IPS DF 6.9 (cell line): ENCODE results near the gene COX17.

Experiments used
- DNase-seq: peaks from one replicate; pipeline ENCODE4 v3.0.0-alpha.2; 2013; ENCODE audit warnings: low read depth, low spot score
- H3K27ac ChIP-seq: one replicate; pipeline ENCODE4 v1.5.1; 2013; ENCODE audit warnings: low read length, control low read depth
- H3K27me3 ChIP-seq: 2 replicates; pipeline ENCODE4 v1.6.1; 2013; ENCODE audit warnings: mild to moderate bottlenecking, low read length; ENCODE audit not compliant: control insufficient read depth, insufficient read depth
- H3K36me3 ChIP-seq: 2 replicates; pipeline ENCODE4 v1.6.1; 2013; ENCODE audit warnings: low read length; ENCODE audit not compliant: control insufficient read depth, insufficient read depth
- H3K4me1 ChIP-seq: 2 replicates; pipeline ENCODE4 v1.6.1; 2013; ENCODE audit warnings: low read length; ENCODE audit not compliant: control insufficient read depth, insufficient read depth
- H3K4me3 ChIP-seq: 2 replicates; pipeline ENCODE4 v1.5.1; 2013; ENCODE audit warnings: mild to moderate bottlenecking, low read length
- H3K9me3 ChIP-seq: 2 replicates; pipeline ENCODE4 v1.6.1; 2013; ENCODE audit warnings: low read length, inconsistent platforms; ENCODE audit not compliant: control insufficient read depth, insufficient read depth
- WGBS: extraction: QIAGEN DNeasy Blood & Tissue Kit; methylation state at CpG from one replicate; pipeline ENCODE4 v1.1.7; 2013; ENCODE audit warnings: mixed read lengths, missing lambda C conversion rate; ENCODE audit not compliant: insufficient read length, insufficient coverage; 5-methylcytosine and 5-hydroxymethylcytosine counted together

Gene COX17

DNA sequence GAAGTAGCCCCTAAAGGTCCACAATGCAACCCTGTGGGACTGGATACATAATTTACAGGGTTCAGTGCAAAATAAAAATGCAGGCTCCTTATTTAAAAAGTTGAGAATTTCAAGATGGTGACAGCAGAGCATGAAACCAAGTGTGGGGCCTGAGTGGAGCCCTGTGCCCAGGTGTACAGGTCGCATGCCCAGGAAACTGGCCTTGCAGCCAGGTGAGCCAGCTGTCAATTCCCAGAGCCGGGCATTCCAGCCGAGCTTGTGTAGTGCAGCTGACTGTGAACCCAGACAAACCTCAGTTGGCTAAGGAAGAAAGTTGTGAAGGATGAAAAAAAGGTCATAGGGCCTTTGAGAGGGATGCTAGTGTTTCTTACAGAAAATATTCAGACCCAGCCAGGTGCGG is 44.4 kb downstream of the COX17 start:
- H3K4me3 ChIP-seq = no peak overlapping the region
- H3K36me3 ChIP-seq = no peaks in the 10 kb centered on the region
- no peaks in the 10 kb centered on the region for H3K27me3 ChIP-seq
- WGBS = no CpG with 5 or more reads among the region's 4 CpGs
- H3K4me1 ChIP-seq = no peaks in the 10 kb centered on the region; the same call in 1 of the 2 replicates
- no peak for DNase-seq
- no peak overlapping the region for H3K27ac ChIP-seq
- no peaks in the 10 kb centered on the region for H3K9me3 ChIP-seq

- H3K36me3 ChIP-seq = no peaks in the 10 kb centered on the region
- WGBS = no CpG with 5 or more reads among the region's 4 CpGs
- no peak overlapping the region for H3K27ac ChIP-seq
These were observed 45.0 kb downstream of the COX17 start for GRCh38 chr3:119632216-119632615.

GRCh38 chr3:119631516-119631915 is 45.7 kb downstream of the COX17 start:
- no peak for DNase-seq

More at GRCh38 chr3:119632216-119632615, 45.0 kb downstream of the COX17 start:
- no peak overlapping the region for H3K4me3 ChIP-seq
- H3K27me3 ChIP-seq = no peaks in the 10 kb centered on the region
- no peaks in the 10 kb centered on the region for H3K9me3 ChIP-seq
- DNase-seq = no peak
- H3K4me1 ChIP-seq = no peaks in the 10 kb centered on the region; the same call in 1 of the 2 replicates

DNA sequence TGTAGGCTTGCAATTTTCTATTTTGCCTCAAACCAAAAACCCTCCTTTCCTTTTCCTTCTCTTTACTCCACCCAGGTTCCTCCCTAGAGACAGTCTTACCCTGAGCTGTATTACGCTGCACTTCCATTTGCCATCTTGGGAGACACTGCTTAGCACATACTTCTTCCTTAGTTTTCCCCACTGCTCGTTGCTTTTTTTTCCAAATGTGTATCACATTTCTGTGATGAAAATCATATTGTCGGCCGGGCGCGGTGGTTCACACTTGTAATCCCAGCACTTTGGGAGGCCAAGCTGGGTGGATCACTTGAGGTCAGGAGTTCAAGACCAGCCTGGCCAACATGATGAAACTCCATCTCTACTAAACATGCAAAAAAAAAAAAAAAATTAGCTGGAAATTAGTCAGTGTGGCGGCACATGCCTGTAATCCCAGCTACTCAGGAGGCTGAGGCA is 46.3 kb downstream of the COX17 start:
- Histone ChIP-seq H3K27ac (no peak overlapping the region), H3K4me3 (no peak overlapping the region), H3K9me3 (no peaks in the 10 kb centered on the region), H3K36me3 (no peaks in the 10 kb centered on the region), H3K27me3 (no peaks in the 10 kb centered on the region), H3K4me1 (no peaks in the 10 kb centered on the region; the same call in 1 of the 2 replicates)
- WGBS = no CpG with 5 or more reads among the region's 7 CpGs
- no peak for DNase-seq

More at GRCh38 chr3:119631516-119631915, 45.7 kb downstream of the COX17 start:
- no peak overlapping the region for H3K27ac ChIP-seq
- H3K36me3 ChIP-seq = no peaks in the 10 kb centered on the region
- no peaks in the 10 kb centered on the region for H3K27me3 ChIP-seq
- no peaks in the 10 kb centered on the region; the same call in 1 of the 2 replicates for H3K4me1 ChIP-seq
- no CpG with 5 or more reads among the region's 3 CpGs for WGBS
- no peaks in the 10 kb centered on the region for H3K9me3 ChIP-seq
- no peak overlapping the region for H3K4me3 ChIP-seq

DNA sequence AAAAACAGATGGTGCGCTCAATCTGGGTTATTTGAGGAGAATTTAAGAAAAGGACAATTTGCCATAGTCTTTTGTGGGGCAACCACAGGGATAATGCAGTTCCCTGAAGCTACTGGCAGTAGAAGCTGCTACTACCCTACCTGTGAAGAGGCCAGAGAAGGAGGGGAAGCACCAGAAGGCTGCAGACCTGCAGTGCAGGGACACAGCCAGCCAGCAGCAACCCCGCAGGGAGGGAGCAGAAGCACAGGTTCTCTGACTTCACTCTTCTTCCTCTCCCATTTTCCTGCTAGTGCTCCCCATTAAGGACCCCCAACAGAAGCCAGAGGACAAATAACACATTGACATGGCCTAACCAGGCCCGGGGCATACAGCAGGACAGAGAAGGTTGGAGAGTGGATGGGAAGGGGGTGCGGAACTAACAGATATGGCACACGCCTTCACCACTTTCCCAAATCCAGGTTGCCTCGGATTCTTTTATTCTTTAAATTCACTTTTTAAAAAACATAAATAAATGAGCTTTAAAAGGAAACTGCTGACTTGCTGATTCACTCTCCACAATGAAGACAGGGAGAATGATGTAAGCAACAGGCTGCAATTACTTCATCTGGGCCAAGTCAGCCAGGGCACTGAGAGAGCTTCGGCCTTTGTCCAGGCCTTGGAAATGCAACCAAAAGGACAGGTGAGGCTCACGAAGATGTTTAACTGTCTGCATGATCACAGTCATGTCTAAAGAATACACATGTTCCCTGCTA is 46.9 kb downstream of the COX17 start:
- Histone ChIP-seq H3K27me3 (no peaks in the 10 kb centered on the region), H3K4me1 (no peaks in the 10 kb centered on the region; the same call in 1 of the 2 replicates), H3K27ac (no peak overlapping the region), H3K4me3 (no peak overlapping the region), H3K36me3 (no peaks in the 10 kb centered on the region), H3K9me3 (no peaks in the 10 kb centered on the region)
- no peak for DNase-seq
- WGBS = no CpG with 5 or more reads among the region's 8 CpGs

- no peak overlapping the region for H3K27ac ChIP-seq
- no peaks in the 10 kb centered on the region for H3K9me3 ChIP-seq
- no peaks in the 10 kb centered on the region; the same call in 1 of the 2 replicates for H3K4me1 ChIP-seq
- no peaks in the 10 kb centered on the region for H3K27me3 ChIP-seq
- no peak for DNase-seq
- no peak overlapping the region for H3K4me3 ChIP-seq
- H3K36me3 ChIP-seq = no peaks in the 10 kb centered on the region
- WGBS = no CpG with 5 or more reads among the region's 1 CpG
These were observed 48.3 kb downstream of the COX17 start for GRCh38 chr3:119628816-119629445.

GRCh38 chr3:119628390-119628789 is 48.8 kb downstream of the COX17 start:
- Histone ChIP-seq H3K27me3 (no peaks in the 10 kb centered on the region), H3K27ac (no peak overlapping the region), H3K4me1 (no peaks in the 10 kb centered on the region; the same call in 1 of the 2 replicates), H3K36me3 (no peaks in the 10 kb centered on the region), H3K4me3 (no peak overlapping the region), H3K9me3 (no peaks in the 10 kb centered on the region)
- no CpG with 5 or more reads among the region's 4 CpGs for WGBS
- no peak for DNase-seq

GRCh38 chr3:119627461-119627860 is 49.7 kb downstream of the COX17 start:
- WGBS = no CpG with 5 or more reads among the region's 8 CpGs

GRCh38 chr3:119626196-119626595 is 51.0 kb downstream of the COX17 start:
- no peak for DNase-seq
- Histone ChIP-seq H3K4me1 (no peaks in the 10 kb centered on the region; the same call in 1 of the 2 replicates), H3K36me3 (no peaks in the 10 kb centered on the region), H3K27ac (no peak overlapping the region), H3K27me3 (no peaks in the 10 kb centered on the region), H3K4me3 (no peak overlapping the region), H3K9me3 (no peaks in the 10 kb centered on the region)
- no CpG with 5 or more reads among the region's 1 CpG for WGBS

More at GRCh38 chr3:119627461-119627860, 49.7 kb downstream of the COX17 start:
- Histone ChIP-seq H3K4me3 (no peak overlapping the region), H3K27me3 (no peaks in the 10 kb centered on the region), H3K27ac (no peak overlapping the region), H3K9me3 (no peaks in the 10 kb centered on the region), H3K36me3 (no peaks in the 10 kb centered on the region), H3K4me1 (no peaks in the 10 kb centered on the region; the same call in 1 of the 2 replicates)
- DNase-seq = no peak

DNA sequence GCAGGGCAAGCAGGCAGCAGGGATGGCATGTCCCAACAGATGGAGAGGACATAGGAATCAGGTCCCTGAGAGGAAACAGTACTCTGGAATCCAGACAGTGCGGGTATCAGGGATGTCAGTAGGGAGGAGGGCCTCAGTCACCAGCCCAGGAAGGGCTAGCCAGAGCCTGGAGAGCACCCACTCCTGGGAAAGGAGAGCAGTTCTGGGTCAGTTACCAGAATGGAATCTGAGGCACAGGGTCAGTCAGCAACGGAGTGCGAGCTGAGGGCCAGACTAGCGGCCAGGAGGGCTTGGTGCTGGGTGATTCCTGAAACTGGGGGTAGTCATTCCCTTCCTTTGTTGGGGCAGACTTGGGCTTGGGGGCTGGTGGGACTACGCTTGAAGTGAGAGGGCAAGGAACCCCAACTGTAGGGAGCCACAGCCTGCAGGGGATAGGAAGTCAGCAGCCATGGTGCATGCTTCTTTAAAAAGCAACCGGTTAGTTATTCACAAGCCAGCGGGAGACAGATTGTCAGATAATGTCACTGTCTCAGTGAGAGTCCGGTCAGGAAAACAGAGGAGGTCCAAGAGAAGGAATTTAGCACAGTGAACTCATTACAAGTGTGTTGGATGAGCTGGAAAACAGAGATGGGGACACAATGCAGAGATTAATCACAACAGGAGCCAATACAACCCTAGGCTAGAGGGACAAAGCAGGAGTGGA is 51.6 kb downstream of the COX17 start:
- DNase-seq = no peak
- H3K27me3 ChIP-seq = no peaks in the 10 kb centered on the region
- no CpG with 5 or more reads among the region's 8 CpGs for WGBS
- H3K9me3 ChIP-seq = no peaks in the 10 kb centered on the region
- no peak overlapping the region for H3K27ac ChIP-seq
- no peaks in the 10 kb centered on the region; the same call in 1 of the 2 replicates for H3K4me1 ChIP-seq
- no peak overlapping the region for H3K4me3 ChIP-seq
- no peaks in the 10 kb centered on the region for H3K36me3 ChIP-seq
